Tibial nerve (tissue), 4 donors: ENCODE results near the gene EXOC3.

Source experiments
- EP300 ChIP-seq, 2 donors: sonication (generic); formaldehyde crosslinking; IDR thresholded peaks; one replicate each; pipeline ENCODE4 v1.6.1; 2017; ENCODE audit warnings: antibody characterized with exemption in 2 of 2, mild to moderate bottlenecking in 1 of 2
- POLR2A ChIP-seq, 2 donors: fragments of 450-650 bp; IDR thresholded peaks; one replicate each; pipeline ENCODE4 v1.6.1; 2017; ENCODE audit warnings: antibody characterized with exemption in 2 of 2, mild to moderate bottlenecking in 2 of 2, moderate library complexity in 2 of 2
- TF ChIP-seq, protein P1 (sequence below), 5 experiments: fragments of 200-600 bp in 3 of 5; fragments of 450-650 bp in 2 of 5; sonication (generic) in 3 of 5; IDR thresholded peaks; one replicate each; pipeline ENCODE4 v1.5.1; 2016 to 2019; ENCODE audit warnings: antibody characterized with exemption in 5 of 5, mild to moderate bottlenecking in 3 of 5, moderate library complexity in 2 of 5

DNA sequence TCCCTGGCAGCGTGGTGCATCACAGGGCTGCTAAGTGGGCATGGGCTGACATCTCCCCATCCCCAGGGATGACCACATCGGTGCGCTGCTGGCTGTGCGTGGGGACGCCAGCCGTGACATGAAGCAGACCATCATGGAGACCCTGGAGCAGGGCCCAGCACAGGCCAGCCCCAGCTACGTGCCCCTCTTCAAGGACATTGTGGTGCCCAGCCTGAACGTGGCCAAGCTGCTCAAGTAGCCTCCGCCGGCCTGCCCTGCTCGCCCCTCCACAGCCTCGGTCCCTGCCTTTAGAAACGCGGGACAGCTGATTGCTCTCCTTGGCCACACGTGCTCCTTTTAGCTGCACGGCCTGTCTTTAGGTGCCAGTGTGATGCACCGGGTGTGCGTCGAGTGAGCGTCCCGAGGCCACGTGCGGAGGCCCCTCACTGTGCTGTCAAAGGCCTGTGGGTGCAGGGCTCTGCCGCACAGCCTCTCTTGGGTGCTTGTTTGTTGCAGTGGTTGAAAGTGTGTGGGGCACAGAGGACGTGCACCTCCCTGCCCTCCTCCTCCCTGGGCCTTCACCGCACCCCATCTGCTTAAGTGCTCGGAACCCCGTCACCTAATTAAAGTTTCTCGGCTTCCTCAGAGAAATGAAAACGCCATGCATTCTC, 23.8 kb downstream of the EXOC3 start:
- TF ChIP-seq, protein P1, sequence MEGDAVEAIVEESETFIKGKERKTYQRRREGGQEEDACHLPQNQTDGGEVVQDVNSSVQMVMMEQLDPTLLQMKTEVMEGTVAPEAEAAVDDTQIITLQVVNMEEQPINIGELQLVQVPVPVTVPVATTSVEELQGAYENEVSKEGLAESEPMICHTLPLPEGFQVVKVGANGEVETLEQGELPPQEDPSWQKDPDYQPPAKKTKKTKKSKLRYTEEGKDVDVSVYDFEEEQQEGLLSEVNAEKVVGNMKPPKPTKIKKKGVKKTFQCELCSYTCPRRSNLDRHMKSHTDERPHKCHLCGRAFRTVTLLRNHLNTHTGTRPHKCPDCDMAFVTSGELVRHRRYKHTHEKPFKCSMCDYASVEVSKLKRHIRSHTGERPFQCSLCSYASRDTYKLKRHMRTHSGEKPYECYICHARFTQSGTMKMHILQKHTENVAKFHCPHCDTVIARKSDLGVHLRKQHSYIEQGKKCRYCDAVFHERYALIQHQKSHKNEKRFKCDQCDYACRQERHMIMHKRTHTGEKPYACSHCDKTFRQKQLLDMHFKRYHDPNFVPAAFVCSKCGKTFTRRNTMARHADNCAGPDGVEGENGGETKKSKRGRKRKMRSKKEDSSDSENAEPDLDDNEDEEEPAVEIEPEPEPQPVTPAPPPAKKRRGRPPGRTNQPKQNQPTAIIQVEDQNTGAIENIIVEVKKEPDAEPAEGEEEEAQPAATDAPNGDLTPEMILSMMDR (IDR thresholded peaks at IDR 0.05), result no peak
- TF ChIP-seq EP300 (IDR thresholded peaks at IDR 0.05) (no peak), POLR2A (IDR thresholded peaks at IDR 0.05) (no peak)
